PC-3 (cell line): Measurements from ENCODE around the gene ABCG1.

Source experiments
- EZH2 ChIP-seq: fragments of 300-600 bp; sonication (generic); IDR thresholded peaks from one replicate; pipeline ENCODE4 v1.6.1; 2017; ENCODE audit warnings: antibody characterized with exemption, mild to moderate bottlenecking, low read length; ENCODE audit not compliant: unreplicated experiment
- TF ChIP-seq, protein P1 (sequence below): fragments of 300-600 bp; sonication (generic); conservative IDR thresholded peaks from 2 replicates; pipeline ENCODE4 v1.5.1; 2017; ENCODE audit warnings: antibody characterized with exemption, low read depth, mild to moderate bottlenecking, low read length

DNA sequence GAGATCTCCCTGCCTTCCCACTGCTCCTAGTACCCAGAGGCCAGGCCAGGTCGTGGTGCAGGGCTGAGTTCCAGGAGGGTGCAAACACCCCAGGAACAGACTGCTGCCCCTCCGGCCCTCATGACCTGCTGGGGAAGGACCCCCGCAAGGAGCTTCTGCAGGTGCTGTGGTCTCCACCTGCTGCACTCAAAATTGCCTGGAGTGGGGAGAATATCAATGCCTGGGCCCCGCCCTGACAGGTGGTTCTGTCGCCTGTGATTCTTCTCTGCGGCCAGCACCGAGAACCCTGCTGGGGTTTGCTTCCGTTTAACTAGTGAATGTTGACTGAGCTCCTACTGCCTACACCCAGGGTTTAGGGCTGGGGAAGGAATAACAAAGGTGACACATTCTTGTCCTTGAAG lies 98.4 kb downstream of the ABCG1 start:
- TF ChIP-seq, protein P1, sequence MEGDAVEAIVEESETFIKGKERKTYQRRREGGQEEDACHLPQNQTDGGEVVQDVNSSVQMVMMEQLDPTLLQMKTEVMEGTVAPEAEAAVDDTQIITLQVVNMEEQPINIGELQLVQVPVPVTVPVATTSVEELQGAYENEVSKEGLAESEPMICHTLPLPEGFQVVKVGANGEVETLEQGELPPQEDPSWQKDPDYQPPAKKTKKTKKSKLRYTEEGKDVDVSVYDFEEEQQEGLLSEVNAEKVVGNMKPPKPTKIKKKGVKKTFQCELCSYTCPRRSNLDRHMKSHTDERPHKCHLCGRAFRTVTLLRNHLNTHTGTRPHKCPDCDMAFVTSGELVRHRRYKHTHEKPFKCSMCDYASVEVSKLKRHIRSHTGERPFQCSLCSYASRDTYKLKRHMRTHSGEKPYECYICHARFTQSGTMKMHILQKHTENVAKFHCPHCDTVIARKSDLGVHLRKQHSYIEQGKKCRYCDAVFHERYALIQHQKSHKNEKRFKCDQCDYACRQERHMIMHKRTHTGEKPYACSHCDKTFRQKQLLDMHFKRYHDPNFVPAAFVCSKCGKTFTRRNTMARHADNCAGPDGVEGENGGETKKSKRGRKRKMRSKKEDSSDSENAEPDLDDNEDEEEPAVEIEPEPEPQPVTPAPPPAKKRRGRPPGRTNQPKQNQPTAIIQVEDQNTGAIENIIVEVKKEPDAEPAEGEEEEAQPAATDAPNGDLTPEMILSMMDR = no peak
- no peak for TF ChIP-seq EZH2
